BLaER1 treated with 17β-estradiol and CSF1 and Interleukin-3, amounts not matched to agents 10 nM and 100 nM (cell line): ENCODE data around the gene MYLK4.

ENCODE experiments used
- H3K27ac ChIP-seq, 11 experiments: shearing (Covaris generic); formaldehyde crosslinking; 2 replicates each; pipeline ENCODE4 v1.8.1; 2022
- H3K27me3 ChIP-seq, 11 experiments: shearing (Covaris generic); formaldehyde crosslinking; 2 replicates each; pipeline ENCODE4 v1.8.1; 2022
- H3K36me3 ChIP-seq, 11 experiments: shearing (Covaris generic); formaldehyde crosslinking; 2 replicates each; pipeline ENCODE4 v1.8.1; 2022
- H3K4me1 ChIP-seq, 10 experiments: shearing (Covaris generic); formaldehyde crosslinking; 2 replicates each; pipeline ENCODE4 v1.8.1; 2022
- H3K4me2 ChIP-seq, 11 experiments: shearing (Covaris generic); formaldehyde crosslinking; 2 replicates each; pipeline ENCODE4 v1.8.1; 2022
- H3K4me3 ChIP-seq, 10 experiments: shearing (Covaris generic); formaldehyde crosslinking; 2 replicates each; pipeline ENCODE4 v1.8.1; 2022
- H3K9ac ChIP-seq, 11 experiments: shearing (Covaris generic); formaldehyde crosslinking; 2 replicates each; pipeline ENCODE4 v1.8.1; 2022
- H3K9me3 ChIP-seq, 11 experiments: shearing (Covaris generic); formaldehyde crosslinking; replicated peaks in 1 of 11; 2 replicates each; pipeline ENCODE4 v1.8.1; 2022
- H4K20me1 ChIP-seq, 11 experiments: shearing (Covaris generic); formaldehyde crosslinking; 2 replicates each; pipeline ENCODE4 v1.8.1; 2022
- Cebpa-rat ChIP-seq, 11 experiments: shearing (Covaris generic); IDR thresholded peaks; 2 replicates each; pipeline ENCODE4 v1.8.1; 2022

Gene MYLK4

GRCh38 chr6:2750832-2751231 is at the start of gene MYLK4:
Gene MYLK4, minus strand, starts transcription at chr6:2750922. Its CDS starts 1,628 bp downstream, at chr6:2749294.
- TF ChIP-seq Cebpa-rat (IDR thresholded peaks at IDR 0.05): no peak
- no peak within 1 kb of the TSS for H3K9ac ChIP-seq
- H4K20me1 ChIP-seq: no peaks in the 10 kb centered on the region
- H3K4me1 ChIP-seq: peaks cover 8 to 13% (median 12%) of the 10 kb centered on the region in 10 experiments
- no peak within 1 kb of the TSS for H3K4me3 ChIP-seq
- H3K4me2 ChIP-seq: peak within 1 kb of the TSS; percentile 22 to 67 (median 53); a peak in 18 of 22 replicates
- H3K9me3 ChIP-seq: no peaks in the 10 kb centered on the region
- H3K27me3 ChIP-seq: no peaks in the 10 kb centered on the region
- H3K36me3 ChIP-seq: no peaks in the 10 kb centered on the region
- H3K27ac ChIP-seq: no peak within 1 kb of the TSS

DNA sequence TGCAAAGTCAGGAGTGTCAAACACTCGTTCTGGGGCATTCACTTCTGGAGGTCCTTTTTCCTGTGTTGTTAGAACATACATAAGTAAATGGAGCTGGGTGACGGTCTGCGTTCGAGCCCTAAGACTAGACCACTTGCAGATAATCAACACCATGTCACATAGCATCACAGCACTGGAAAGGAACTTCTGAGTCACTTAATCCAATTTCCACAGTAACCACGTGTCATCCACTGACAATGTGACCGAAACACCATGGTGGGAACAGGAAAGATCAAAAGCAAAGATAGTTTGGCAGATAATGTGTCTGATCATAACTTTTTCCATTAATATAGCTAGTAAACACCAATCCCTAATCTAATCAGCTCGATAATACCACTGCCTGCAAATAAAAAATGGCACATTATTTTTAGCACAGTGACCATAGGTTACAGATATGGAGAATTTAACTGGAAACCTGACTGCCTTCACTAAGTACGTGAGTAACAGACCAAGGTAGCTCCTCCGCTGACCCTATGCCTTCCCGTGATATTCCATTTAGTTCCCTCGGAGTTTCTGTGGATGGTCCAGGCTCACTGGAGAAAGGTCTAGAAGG is 49.3 kb upstream of the MYLK4 start:
- Histone ChIP-seq H3K9me3 (no peaks in the 10 kb centered on the region), H3K4me3 (no peak overlapping the region), H3K27me3 (no peaks in the 10 kb centered on the region), H3K4me1 (peaks cover 33 to 51% (median 44%) of the 10 kb centered on the region in 10 experiments), H3K36me3 (peaks cover 0 to 19% (median 0%) of the 10 kb centered on the region in 11 experiments; a peak in 5 of 22 replicates), H3K9ac (no peak overlapping the region), H3K27ac (no peak overlapping the region), H3K4me2 (peak overlapping the region in 5 of 11 experiments; percentile 7 to 42 (median 24); a peak in 7 of 22 replicates), H4K20me1 (peaks cover 0 to 5% (median 0%) of the 10 kb centered on the region in 11 experiments; a peak in 2 of 22 replicates)
- TF ChIP-seq Cebpa-rat (IDR thresholded peaks at IDR 0.05): no peak

GRCh38 chr6:2798586-2799134 is 47.9 kb upstream of the MYLK4 start:
- Histone ChIP-seq H3K9ac (no peak overlapping the region), H3K27ac (peak overlapping the region in 3 of 11 experiments; percentile 14 to 21 (median 18); a peak in 2 of 22 replicates)

DNA sequence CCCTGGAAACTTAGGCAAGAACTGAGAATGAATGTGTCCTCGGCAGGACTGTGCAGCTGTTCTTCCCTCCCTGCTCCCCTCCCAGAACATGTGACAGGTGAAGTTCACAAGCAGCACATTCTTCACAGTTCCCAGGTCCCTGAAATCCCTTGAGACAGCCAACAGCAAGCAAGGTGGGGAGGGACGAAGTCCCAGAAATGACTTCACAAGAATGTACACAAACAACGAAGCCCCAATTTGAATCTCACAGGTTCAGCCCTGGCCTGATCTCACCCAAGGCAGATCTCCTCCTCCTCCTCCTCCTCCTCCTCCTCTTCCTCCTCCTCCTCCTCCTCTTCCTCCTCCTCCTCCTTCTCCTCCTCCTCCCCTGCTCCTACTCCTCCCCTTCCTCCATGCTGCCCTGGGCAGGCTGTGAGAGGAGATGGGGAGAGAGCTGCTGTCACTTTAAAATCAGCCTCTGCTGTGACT is 46.9 kb upstream of the MYLK4 start:
- peak overlapping the region in 7 of 11 experiments; percentile 8 to 46 (median 27); a peak in 9 of 22 replicates for H3K9ac ChIP-seq
- H4K20me1 ChIP-seq: peaks cover 0 to 5% (median 0%) of the 10 kb centered on the region in 11 experiments; a peak in 2 of 22 replicates
- H3K4me2 ChIP-seq: peak overlapping the region; percentile 65 to 86 (median 72)
- H3K27ac ChIP-seq: peak overlapping the region in 9 of 11 experiments; percentile 36 to 83 (median 60); a peak in 17 of 22 replicates
- H3K36me3 ChIP-seq: peaks cover 0 to 14% (median 0%) of the 10 kb centered on the region in 11 experiments; a peak in 5 of 22 replicates
- TF ChIP-seq Cebpa-rat (IDR thresholded peaks at IDR 0.05): no peak
- H3K9me3 ChIP-seq: no peaks in the 10 kb centered on the region
- no peaks in the 10 kb centered on the region for H3K27me3 ChIP-seq
- peaks cover 52 to 75% (median 65%) of the 10 kb centered on the region in 10 experiments for H3K4me1 ChIP-seq
- no peak overlapping the region for H3K4me3 ChIP-seq

More at GRCh38 chr6:2798586-2799134, 47.9 kb upstream of the MYLK4 start:
- H4K20me1 ChIP-seq: peaks cover 0 to 5% (median 0%) of the 10 kb centered on the region in 11 experiments; a peak in 2 of 22 replicates
- H3K4me3 ChIP-seq: no peak overlapping the region
- H3K27me3 ChIP-seq: no peaks in the 10 kb centered on the region
- peaks cover 41 to 64% (median 55%) of the 10 kb centered on the region in 10 experiments for H3K4me1 ChIP-seq
- H3K9me3 ChIP-seq: no peaks in the 10 kb centered on the region
- no peak for TF ChIP-seq Cebpa-rat (IDR thresholded peaks at IDR 0.05)
- peak overlapping the region in 8 of 11 experiments; percentile 3 to 81 (median 34); a peak in 12 of 22 replicates for H3K4me2 ChIP-seq
- peaks cover 0 to 17% (median 0%) of the 10 kb centered on the region in 11 experiments; a peak in 5 of 22 replicates for H3K36me3 ChIP-seq

DNA sequence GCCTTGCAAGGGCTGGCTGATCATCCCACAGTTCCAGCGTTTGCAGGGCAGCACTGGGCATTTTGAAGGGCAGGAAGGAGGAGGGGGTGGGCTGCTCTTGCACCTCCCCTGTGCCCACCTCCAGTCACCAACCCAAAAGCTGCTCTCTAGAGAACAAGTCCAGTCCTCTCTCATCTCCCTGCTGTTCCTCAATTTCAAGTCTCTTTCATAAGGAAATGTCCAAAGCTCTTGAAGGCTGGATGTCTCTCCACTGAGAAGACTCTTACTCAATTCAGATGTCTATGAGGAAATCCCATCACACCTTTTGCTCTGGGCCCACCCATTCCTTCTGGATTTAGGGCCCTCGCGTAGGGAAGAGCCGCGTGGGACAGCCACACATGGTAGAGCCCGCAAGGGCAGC is 46.1 kb upstream of the MYLK4 start:
- peak overlapping the region; percentile 65 to 86 (median 72) for H3K4me2 ChIP-seq
- H3K9ac ChIP-seq: peak overlapping the region in 5 of 11 experiments; percentile 8 to 46 (median 38); a peak in 7 of 22 replicates

DNA sequence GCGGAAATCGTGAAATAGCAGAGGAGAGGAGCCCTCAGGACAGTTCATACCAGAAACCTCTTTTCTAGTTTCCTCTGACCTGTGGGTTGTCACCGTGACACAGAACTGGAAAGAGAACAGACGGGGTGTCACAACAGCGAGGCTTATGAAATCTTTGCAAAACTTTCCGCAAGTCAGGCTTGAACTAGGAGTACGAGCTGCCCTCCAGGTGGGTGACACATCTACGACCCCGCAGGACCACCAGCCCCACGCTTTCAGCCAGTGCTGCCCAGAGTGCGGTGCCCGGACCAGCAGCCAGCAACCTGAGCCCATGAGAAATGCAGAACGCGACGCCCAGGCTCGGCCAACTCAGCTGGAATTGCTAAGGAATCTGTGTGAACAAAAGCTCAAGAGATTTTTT is 45.2 kb upstream of the MYLK4 start:
- Histone ChIP-seq H3K9me3 (no peaks in the 10 kb centered on the region), H3K4me3 (no peak overlapping the region), H3K36me3 (peaks cover 0 to 11% (median 0%) of the 10 kb centered on the region in 11 experiments; a peak in 5 of 22 replicates), H3K27me3 (no peaks in the 10 kb centered on the region), H3K4me1 (peaks cover 67 to 91% (median 82%) of the 10 kb centered on the region in 10 experiments), H4K20me1 (peaks cover 0 to 6% (median 0%) of the 10 kb centered on the region in 11 experiments; a peak in 2 of 22 replicates), H3K4me2 (peak overlapping the region in 9 of 11 experiments; percentile 0 to 47 (median 34); a peak in 13 of 22 replicates), H3K27ac (peak overlapping the region in 9 of 11 experiments; percentile 17 to 84 (median 41); a peak in 16 of 22 replicates), H3K9ac (peak overlapping the region in 1 of 11 experiments; percentile 5; a peak in 2 of 22 replicates)
- no peak for TF ChIP-seq Cebpa-rat (IDR thresholded peaks at IDR 0.05)

More for the DNA sequence above, 46.1 kb upstream of the MYLK4 start:
- Histone ChIP-seq H4K20me1 (peaks cover 0 to 5% (median 0%) of the 10 kb centered on the region in 11 experiments; a peak in 2 of 22 replicates), H3K9me3 (no peaks in the 10 kb centered on the region), H3K27ac (peak overlapping the region in 9 of 11 experiments; percentile 36 to 83 (median 60); a peak in 17 of 22 replicates), H3K27me3 (no peaks in the 10 kb centered on the region), H3K4me3 (no peak overlapping the region; a peak in 2 of 20 replicates), H3K36me3 (peaks cover 0 to 14% (median 0%) of the 10 kb centered on the region in 11 experiments; a peak in 5 of 22 replicates), H3K4me1 (peaks cover 59 to 82% (median 73%) of the 10 kb centered on the region in 10 experiments)
- no peak for TF ChIP-seq Cebpa-rat (IDR thresholded peaks at IDR 0.05)

DNA sequence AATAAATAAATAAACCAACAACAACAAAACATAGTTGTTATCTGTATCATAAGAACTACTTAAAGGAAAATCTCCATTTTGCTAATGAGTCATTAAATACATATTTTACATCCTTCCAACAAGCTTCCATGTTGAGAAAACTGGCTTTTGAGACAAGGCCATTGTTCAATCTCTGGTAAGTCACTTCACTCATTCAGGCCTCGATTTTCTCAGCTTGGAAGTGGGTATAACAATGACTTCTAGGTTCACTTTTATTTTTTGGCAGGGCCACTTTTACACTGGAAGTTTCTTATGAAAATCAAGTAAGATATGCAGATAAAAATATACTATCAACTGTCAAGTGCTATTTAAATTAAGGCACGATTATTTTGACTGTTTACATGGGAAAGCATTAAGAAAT is 44.4 kb upstream of the MYLK4 start:
- peaks cover 0 to 14% (median 0%) of the 10 kb centered on the region in 11 experiments; a peak in 4 of 22 replicates for H4K20me1 ChIP-seq
- peak overlapping the region in 4 of 11 experiments; percentile 7 to 82 (median 40); a peak in 5 of 22 replicates for H3K4me2 ChIP-seq
- H3K9ac ChIP-seq: no peak overlapping the region
- no peaks in the 10 kb centered on the region for H3K9me3 ChIP-seq
- no peaks in the 10 kb centered on the region for H3K27me3 ChIP-seq
- H3K36me3 ChIP-seq: peaks cover 0 to 8% (median 0%) of the 10 kb centered on the region in 11 experiments; a peak in 4 of 22 replicates
- peak overlapping the region in 8 of 11 experiments; percentile 17 to 85 (median 61); a peak in 12 of 22 replicates for H3K27ac ChIP-seq
- TF ChIP-seq Cebpa-rat (IDR thresholded peaks at IDR 0.05): no peak
- peaks cover 74 to 94% (median 89%) of the 10 kb centered on the region in 10 experiments for H3K4me1 ChIP-seq
- no peak overlapping the region for H3K4me3 ChIP-seq

DNA sequence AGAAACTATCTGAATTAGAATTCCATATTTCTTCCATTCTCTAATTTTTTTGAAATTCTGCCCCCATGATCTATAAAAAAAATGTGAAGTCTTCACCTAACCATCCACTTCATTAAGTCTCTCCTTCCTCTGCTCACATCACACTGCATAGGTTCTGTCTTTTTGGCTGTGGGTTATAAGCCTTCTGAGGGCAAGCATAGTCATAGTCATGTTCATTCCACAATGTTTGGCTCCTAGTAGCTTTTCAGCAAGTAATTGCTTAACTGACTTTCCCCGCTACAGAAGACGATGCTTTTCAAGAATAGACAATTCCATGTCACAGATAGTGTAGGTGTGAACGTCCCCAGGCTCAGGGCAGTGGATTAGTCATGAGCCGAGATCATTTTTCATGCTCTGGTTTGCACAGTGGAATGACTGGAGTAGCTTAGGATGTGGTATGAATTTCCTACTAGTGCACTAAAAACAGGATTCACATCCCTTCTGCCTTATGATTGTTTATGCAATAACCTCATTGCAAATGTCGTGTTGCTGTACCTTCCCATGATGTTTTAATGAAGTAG is 43.5 kb upstream of the MYLK4 start:
- Histone ChIP-seq H3K4me2 (peak overlapping the region; percentile 70 to 93 (median 81); a peak in 21 of 22 replicates), H3K9ac (peak overlapping the region in 7 of 11 experiments; percentile 58 to 75 (median 64); a peak in 8 of 22 replicates), H3K4me1 (peaks cover 67 to 92% (median 84%) of the 10 kb centered on the region in 10 experiments), H4K20me1 (peaks cover 0 to 22% (median 4%) of the 10 kb centered on the region in 11 experiments; a peak in 5 of 22 replicates), H3K4me3 (no peak overlapping the region), H3K27ac (peak overlapping the region in 9 of 11 experiments; percentile 69 to 85 (median 81); a peak in 18 of 22 replicates), H3K9me3 (no peaks in the 10 kb centered on the region), H3K36me3 (peaks cover 0 to 8% (median 1%) of the 10 kb centered on the region in 11 experiments; a peak in 6 of 22 replicates), H3K27me3 (no peaks in the 10 kb centered on the region)
- TF ChIP-seq Cebpa-rat (IDR thresholded peaks at IDR 0.05): no peak
